NCI-H446 (cell line): ENCODE data around the gene SMIM45.
A peak's percentile ranks its signal among the peaks of the same experiment; 100 is the strongest.

ENCODE experiments used
- DNase-seq, 2 experiments: peaks; one replicate each; lab custom pipeline; 2025; lab: John Stamatoyannopoulos, UW

The SMIM45 gene

GRCh38 chr22:41970601-41971000 is 18.7 kb downstream of the SMIM45 start:
- DNase-seq: no peak

- no peak for DNase-seq
Observed at GRCh38 chr22:41971431-41971830, 19.5 kb downstream of the SMIM45 start.

- no peak for DNase-seq
Observed at GRCh38 chr22:41974691-41975290, 22.8 kb downstream of the SMIM45 start.

- DNase-seq: no peak
Observed at GRCh38 chr22:41975299-41976069, 23.5 kb downstream of the SMIM45 start.

GRCh38 chr22:41976070-41976901 is 24.3 kb downstream of the SMIM45 start:
- DNase-seq: peak in 1 of 2 experiments; percentile 44

GRCh38 chr22:41976961-41977566 is 25.1 kb downstream of the SMIM45 start:
- DNase-seq: peak in 1 of 2 experiments; percentile 20

GRCh38 chr22:41978732-41979131 is 26.8 kb downstream of the SMIM45 start:
- DNase-seq: no peak

GRCh38 chr22:41979423-41980250 is 27.7 kb downstream of the SMIM45 start:
- peak; percentile 36 to 70 for DNase-seq

- DNase-seq: no peak
Observed at GRCh38 chr22:41982865-41983264, 30.9 kb downstream of the SMIM45 start.

GRCh38 chr22:41983513-41984405 is 31.8 kb downstream of the SMIM45 start:
- no peak for DNase-seq

GRCh38 chr22:41987276-41987675 is 35.3 kb downstream of the SMIM45 start:
- DNase-seq: no peak

- no peak for DNase-seq
Observed at GRCh38 chr22:41989246-41989645, 37.3 kb downstream of the SMIM45 start.

GRCh38 chr22:41991111-41991510 is 39.2 kb downstream of the SMIM45 start:
- no peak for DNase-seq

GRCh38 chr22:41992496-41992895 is 40.5 kb downstream of the SMIM45 start:
- DNase-seq: no peak

- no peak for DNase-seq
Observed at GRCh38 chr22:41995211-41995610, 43.3 kb downstream of the SMIM45 start.

GRCh38 chr22:41996826-41997225 is 44.9 kb downstream of the SMIM45 start:
- no peak for DNase-seq

GRCh38 chr22:41998361-41999261 is 46.7 kb downstream of the SMIM45 start, which contains the start of gene WBP2NL:
TSS of gene WBP2NL (plus strand) at chr22:41998788. CDS start at chr22:41998819, 31 bp downstream.
- peak in 1 of 2 experiments; percentile 62 for DNase-seq

- no peak for DNase-seq
Observed at GRCh38 chr22:42000466-42000865, 48.5 kb downstream of the SMIM45 start.

- DNase-seq: no peak
Observed at GRCh38 chr22:42001121-42001520, 49.2 kb downstream of the SMIM45 start.
